Stimulated activated CD8-positive, alpha-beta memory T cell treated with anti-CD3 and anti-CD28 coated beads, Interleukin-15, amount 100 ng/mL, for 4 hours (primary cell): ENCODE measurements around the gene CASP10.
A peak's percentile ranks its signal among the peaks of the same experiment; 100 is the strongest.
"Not testable (repeated sequence)": the region's sequence is repeated elsewhere in the genome, so short reads cannot be mapped to it uniquely, and the experiment has no call there.

Source experiments
- DNase-seq, 2 donors: peaks; one replicate each; pipeline ENCODE4 v3.0.0-alpha.2; 2020; ENCODE audit warnings: low read depth in 2 of 2

CASP10 gene

DNA sequence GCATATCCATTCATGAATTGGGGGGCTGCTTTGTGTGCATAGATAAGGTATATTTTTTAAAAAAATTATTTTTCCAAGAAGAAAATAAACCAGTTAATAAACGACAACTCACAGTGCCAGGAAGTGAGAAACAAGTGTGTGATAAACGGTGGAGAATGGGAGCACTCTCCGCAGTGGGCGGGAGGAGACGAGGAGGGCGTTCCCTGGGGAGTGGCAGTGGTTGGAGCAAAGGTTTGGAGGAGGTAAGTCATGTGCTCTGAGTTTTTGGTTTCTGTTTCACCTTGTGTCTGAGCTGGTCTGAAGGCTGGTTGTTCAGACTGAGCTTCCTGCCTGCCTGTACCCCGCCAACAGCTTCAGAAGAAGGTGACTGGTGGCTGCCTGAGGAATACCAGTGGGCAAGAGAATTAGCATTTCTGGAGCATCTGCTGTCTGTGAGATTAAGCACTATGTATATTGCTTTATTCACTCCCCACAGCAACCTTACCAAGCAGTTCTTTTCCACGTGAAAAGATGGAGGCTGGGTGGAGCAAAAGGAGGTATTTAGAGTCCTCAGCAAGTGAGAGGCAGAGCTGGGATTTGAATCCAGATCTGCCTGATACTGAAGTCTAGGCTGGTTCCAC lies 50.4 kb downstream of the CASP10 start:
- DNase-seq: peak; percentile 62 to 78

DNA sequence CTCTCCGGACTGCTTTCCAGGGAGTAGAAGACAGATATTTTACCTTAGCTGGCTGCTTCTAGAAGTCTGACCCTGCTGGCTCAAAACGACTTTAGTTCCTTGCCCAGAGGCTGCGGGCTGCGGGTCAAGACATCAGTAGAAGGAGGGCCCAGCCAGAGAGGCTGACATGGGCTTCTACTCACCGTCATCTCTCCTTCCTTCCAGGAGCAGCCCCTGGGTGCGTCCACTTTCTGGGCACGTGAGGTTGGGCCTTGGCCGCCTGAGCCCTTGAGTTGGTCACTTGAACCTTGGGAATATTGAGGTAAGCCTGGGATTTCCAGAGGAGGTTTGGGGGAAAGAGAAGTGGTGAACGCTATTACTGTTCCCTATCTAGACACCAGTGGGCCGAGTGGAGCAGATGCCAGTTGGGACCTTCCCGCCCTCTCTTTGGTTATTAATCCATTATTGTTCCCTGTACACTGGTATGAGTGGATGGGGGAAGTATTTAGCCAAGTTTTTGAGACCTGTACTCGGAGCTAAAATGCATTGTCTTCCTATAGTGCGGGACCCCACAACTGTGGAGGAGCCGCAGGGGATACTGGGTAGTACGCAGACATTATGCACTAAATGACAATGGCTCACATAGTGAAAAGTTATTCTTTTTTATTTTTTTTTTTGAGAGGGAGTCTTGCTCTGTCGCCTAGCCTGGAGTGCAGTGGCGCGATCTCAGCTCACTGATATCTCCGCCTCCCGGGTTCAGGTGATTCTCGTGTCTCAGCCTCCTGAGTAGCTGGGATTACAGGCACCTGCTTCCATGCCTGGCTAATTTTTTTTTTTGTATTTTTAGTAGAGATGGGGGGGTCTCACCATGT lies 51.1 kb downstream of the CASP10 start:
- no peak for DNase-seq

DNA sequence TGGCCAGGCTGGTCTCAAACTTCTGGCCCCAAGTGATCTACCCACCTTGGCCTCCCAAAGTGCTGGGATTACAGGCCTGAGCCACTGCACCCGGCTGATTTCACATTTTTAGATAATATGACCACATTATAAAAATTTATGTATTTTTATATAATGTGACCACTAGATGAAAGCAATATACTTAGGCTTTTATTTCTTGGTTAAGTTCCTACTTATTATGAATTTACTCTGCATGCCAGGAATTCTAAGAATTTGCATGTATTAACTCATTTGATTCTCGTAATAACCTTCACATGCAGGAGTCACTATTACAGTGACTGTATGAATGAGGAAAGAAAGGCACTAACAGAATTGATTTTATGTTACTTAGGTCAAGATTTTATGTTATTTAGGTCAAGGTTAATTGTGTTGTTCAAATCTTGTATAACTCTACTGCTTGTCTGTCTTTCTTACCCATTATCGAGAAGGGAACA lies 51.8 kb downstream of the CASP10 start:
- no peak for DNase-seq

DNA sequence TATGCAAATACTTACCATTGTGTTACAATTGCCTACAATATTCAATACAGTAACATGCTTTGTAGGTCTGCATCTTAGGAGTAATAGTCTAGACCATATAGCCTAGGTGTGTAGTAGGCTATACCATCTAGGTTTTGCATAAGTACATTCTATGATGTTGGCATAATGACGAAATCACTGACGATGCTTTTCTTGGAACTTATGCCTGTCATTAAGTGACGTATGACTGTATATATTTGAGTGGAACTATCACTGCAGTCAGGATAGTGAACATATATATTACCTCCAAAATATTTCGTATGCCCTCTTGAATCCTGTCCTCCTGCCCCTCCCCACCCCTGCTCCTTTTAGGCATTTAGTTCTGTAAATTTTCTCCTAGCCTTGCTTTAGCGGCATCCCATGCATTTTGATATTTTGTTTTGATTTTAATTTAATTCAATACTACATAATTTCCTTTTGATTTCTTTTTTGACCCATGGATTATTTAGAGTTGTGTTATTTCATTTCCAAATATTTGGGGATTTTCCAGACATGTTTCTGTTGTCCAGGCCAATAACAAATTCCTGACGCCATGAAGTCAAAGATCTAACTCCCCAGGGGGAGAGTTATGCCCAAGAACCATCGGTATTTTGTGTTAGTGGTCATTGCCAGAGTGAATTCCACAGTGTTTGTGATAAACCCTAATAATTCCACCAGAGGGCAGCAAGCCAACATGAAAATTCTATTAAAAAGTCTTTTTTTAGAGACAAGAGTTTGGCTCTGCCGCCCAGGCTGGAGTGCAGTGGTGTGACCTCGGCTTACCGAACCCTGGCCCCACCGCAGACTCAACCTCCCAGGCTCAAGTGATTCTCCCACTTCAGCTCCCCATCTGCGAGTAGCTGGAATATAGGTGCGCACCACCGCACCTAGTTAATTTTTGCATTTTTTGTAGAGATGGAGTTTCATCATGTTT lies 53.2 kb downstream of the CASP10 start:
- DNase-seq: no peak

DNA sequence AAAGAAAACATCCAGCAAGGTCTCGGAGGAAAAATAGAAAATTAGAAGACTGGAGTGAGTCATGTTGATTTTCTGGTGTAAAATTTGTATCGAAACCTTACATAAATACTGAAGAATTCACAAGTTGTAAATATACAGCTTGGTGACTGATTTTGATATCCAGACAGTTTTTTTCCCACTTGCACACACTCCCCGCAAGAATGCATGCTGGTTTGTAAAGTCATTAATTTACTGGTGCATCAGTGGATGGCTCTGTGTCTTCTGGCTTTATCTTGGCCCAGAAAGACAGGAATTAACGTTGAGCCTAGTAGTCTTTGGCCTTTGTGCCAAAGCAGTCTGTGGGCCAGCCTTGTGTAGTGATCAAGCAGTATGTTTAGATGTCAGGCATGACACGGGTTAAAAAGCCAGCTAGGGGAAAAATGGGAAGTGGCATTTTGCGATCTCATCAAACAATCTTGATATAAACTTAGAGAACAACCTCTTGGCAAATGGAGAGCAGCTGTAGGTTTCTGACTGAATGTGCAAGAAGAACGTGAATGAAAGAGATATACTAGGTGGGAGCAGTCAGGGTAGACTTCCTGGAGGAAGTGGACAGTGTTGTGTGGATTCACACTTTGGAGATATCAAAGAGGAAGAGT lies 54.7 kb downstream of the CASP10 start:
- no peak for DNase-seq

DNA sequence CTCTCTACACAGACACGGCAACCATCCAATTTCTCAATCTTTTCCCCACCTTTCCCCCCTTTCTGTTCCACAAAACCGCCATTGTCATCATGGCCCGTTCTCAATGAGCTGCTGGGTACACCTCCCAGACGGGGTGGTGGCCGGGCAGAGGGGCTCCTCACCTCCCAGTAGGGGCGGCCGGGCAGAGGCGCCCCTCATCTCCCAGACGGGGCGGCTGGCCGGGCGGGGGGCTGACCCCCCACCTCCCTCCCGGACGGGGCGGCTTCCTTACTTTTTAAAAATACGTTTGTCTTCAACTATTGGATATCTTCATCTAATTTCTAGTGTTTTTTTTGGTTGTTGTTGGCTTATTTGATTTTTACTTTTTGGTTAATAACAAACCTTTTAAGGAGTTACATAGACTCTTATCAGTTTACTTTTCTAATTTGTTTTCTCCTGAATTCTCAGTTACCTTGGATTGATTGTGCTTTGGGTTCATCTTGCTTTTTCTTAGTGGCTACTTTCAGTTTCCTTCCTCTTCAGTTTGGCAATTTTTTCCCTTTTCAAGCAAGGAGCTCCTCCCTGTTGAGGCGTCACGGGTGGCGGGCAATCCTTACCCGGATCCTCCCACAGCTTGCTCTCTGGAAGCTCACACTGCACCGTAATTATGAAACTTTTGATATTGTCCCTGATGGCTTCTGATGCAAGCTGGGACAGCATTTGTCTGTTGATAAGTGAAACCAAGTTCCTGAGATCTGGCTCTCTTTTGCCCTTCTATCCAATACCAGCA lies 56.4 kb downstream of the CASP10 start:
- not testable (repeated sequence) for DNase-seq

DNA sequence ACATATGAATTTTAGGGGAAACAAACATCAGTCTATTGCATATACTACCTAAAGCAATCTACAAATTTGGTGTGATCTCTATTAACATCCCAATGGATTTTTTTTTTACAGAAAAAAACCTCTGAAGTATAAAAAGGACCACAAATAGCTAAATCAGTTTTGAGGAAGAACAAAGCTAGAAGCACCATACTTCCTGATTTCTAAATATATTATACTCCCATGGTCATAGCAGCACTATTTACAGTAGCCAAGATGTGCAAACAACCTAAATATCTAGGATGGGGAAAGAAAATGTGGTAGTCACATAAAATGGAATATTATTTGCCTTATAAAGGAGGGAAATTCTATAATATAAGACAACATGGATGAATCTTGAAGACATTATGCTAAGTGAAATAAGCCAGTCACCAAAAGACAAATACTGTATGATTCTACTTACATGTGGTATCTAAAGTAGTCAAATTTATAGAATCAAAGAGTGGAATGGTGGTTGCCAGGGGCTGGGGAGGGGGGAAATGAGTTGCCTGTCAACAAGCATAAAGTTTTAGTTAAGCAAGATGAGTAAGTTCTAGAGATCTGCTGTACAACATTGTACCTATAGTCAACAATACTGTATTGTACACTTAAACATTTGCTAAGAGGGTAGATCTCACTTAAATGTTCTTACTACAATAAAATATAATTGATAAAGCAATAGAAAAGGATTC lies 59.8 kb downstream of the CASP10 start:
- no peak for DNase-seq

DNA sequence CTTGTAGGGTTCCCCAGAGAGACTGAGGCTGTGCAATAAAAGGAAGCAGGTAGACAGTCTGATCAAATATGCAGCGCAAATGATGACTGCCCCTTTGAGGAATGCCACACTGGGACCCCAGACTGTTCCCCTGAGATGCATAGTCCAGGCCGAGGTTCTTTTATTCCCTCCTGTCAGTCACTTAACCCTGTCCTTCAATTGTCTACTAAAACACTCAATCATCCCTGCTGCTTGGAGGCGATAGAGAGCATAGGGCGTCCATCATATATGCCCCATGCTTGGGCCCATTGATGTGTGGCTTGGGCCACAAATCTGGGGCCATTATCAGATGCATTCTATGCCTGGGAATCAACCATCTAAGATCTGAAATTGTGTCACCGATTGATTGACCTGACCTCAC lies 61.9 kb downstream of the CASP10 start:
- DNase-seq: no peak

DNA sequence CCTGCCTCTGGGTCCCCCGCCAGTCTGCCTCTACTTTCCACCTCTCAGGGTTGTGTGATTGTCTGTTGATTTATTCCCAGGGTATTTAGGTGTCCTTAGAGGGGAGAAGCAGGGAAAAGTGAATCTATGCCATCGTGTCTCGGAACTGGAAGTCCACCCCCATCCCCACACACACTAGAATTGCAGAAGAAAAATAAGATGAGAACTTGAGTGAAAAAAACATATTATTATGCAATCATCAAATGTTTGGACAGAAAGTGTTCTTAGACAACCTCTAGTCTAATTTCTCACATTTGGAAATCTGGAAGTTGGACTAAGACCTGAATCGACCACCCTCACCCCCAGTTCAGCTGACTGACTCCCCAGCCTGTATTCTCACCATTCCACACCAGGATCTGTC lies 63.3 kb downstream of the CASP10 start:
- DNase-seq: no peak

DNA sequence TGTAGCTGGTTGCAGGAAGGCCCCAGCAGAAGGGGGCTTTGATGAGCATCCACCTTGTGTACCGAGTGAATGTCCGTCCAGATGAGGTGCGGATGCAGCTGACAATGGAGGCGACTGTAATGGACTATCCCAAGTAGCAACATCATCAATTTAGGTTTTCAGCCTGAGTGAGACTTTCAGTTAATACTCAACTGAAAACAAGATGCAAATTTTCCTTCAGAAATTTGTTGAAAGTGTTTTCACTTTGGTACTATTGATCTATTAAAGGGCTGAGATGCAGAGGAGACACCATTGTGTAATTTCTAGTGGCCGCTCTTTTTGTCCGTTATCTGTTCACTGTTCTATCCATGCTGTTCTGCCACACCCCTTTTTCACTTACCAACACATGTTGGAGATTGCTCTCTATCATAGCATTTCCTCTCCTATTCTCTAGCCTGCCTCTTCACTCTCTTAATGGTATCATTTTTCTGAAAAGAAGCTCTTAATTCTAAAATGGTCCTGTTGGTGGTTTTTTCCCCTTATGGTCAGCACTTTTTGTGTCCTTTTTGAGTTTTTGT lies 65.4 kb downstream of the CASP10 start:
- no peak for DNase-seq

DNA sequence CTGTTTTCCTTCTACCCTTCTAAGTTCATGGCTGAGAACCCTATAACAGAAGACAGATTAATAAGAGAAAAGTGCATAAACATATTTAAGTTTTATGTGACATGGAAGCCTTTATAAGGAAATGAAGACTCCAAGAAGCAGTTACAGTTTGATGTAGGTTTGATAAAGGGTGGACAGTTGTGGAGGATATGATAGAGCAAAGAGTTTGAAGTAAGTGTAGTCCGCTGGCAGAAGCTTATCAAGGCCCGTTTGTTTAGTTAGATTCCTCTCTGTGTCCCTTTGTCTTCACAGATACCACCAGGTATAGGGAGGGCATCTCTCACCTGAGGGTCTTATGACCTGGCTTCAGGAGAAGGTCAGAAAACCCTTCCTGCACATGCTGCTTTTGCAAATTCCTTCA lies 66.9 kb downstream of the CASP10 start:
- no peak for DNase-seq

DNA sequence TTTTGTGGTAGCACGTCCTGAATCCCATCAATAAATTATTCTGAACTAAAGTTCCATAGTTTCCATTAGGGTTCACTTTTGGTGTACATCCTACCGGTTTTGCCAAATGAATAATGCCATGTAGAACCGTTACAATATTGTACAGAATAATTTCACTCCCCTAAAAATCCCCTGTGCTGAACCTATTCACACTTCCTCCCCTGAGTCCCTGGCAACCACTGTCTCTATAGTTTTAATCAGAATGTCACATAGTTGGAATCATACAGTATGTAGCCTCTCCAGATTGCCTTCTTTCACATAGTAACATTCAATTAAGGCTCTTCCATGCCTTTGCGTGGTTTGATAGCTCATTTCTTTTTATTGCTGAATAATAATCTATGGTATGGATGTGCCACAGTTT lies 67.8 kb downstream of the CASP10 start:
- no peak for DNase-seq

DNA sequence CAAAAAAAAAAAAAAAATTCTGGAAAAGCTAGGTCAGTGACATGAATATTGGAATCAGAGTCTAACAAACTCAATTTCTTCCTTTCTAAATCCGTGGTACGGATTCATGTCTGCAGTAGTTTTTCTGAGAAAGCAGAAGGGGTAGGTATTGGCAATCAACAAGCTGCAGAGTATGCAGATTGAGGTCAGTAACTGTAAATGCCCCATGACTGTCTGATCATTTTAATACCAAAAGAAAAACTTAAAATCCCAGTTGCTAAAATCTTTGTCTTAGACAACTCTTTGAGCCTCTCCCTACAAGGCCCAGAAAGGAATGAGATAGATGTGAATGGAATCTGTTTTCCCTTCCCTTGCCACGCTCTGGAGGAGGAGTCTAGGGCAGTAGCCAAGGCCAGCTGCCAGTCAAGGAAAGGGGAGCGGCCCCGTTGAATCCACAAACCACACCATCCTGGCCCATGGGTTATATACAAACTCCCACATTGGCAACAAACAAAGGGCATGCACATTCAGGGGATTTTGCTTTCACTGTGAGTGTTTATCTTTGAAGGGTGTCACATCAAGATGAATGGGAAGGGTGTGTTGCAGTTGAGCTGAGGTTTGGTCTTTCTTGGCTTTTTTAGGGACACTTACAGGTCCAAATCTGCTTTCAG lies 71.3 kb downstream of the CASP10 start:
- DNase-seq: no peak

DNA sequence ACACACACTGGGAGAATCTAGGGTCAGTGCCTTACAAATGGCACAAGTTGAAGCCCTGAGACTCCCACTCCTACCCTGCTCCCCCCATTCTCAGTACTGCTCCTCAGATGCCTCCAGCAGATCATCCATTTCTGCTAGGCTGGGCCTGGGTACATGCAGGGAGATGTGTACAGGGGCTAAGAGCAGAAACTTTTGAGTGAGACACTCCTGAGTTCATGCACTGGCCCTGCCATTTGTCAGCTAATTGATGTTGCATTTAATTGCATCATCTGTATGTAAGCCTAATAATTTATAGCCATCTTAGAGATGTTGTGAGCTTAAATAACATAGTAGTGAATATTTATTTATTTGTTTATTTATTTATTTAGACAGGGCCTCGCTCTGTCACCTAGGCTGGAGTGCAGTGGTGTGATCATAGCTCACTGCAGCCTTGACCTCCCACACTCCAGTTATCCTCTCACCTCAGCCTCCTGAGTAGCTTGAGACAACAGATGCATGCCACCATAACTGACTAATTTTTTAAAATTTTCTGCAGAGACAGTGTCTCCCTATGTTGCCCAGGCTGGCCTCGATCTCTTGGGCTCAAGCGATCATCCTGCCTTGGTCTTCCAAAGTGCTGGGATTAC lies 72.6 kb downstream of the CASP10 start:
- no peak for DNase-seq

DNA sequence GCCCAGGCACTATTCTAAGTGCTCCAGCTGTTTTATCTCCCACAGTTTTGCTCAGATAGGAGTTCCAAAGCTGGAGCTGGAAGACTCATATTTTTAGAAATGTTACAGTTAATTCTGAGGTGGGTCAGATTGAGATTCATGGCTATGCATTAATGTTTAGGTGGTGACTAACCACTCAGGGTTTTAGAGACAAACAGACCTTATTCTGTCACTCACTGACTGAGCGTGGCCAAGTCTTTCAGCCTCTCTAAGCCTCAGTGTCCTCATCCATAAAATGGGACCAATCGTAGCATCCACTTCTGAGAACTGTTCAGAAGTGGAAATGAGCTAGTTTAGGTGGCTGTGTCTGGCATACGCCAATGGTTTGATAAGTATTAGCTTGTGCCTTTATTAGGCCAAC lies 73.1 kb downstream of the CASP10 start:
- no peak for DNase-seq

DNA sequence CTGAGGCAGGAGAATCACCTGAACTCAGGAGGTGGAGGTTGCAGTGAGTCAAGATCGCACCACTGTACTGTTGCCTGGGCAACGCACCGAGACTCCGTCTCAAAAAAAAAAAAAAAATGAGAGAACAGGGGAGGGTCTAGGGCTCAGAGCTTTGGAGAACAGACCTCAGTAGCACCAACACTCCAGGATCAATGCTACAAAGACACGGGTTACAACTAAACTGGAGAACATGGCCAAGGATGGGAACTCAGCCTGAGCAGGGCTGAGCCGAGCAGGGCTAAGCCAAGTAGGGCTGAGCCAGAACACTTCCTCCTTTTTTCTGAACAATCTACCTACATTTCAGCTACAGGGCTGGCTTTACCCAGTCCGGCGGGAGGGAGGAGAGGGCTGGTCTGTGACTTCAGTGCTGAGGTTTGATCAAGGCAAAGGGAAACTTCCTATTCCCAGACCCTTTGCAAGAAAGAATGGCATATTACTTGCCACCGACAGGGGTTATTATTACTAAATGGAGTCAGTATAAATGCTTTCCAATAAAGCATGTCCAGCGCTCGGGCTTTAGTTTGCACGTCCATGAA lies 74.5 kb downstream of the CASP10 start:
- DNase-seq: no peak

DNA sequence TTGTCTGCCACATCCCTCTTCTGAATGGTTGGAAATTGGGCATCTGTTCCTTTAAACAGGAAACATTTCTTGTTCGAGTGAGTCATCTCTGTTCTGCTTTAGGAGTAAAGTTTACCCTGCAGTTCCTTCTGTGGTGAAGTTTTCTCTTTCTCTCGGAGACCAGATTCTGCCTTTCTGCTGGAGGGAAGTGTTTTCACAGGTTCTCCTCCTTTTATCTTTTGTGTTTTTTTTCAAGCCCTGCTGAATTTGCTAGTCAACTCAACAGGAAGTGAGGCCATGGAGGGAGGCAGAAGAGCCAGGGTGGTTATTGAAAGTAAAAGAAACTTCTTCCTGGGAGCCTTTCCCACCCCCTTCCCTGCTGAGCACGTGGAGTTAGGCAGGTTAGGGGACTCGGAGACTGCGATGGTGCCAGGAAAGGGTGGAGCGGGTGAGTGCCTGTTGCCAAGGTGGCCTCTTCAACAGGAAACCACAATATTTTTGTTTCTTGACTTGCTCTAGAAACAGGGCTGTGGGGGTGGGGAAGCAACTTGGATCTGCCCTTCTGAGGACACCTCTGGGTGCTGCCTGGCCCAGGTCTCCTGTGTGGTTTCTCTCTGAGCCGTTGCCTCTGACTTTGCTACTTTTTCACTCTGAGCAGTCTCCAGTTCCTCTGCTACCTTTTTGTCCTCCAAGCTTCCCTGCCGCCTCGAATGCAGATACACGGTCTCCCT lies 75.2 kb downstream of the CASP10 start:
- peak; percentile 58 to 79 for DNase-seq
